GM12873 (cell line): Measurements from ENCODE around the gene WDR59.

ENCODE experiments used
- TF ChIP-seq, protein P1 (sequence below): IDR thresholded peaks from 2 replicates; pipeline ENCODE4 v1.5.1; 2012; ENCODE audit warnings: low read depth, mild to moderate bottlenecking, moderate library complexity, low read length, control low read depth; ENCODE audit not compliant: insufficient read depth; ENCODE audit errors: missing control alignments

WDR59 gene

GRCh38 chr16:74982256-74982655 lies 2.7 kb downstream of the WDR59 start:
- TF ChIP-seq, protein P1, sequence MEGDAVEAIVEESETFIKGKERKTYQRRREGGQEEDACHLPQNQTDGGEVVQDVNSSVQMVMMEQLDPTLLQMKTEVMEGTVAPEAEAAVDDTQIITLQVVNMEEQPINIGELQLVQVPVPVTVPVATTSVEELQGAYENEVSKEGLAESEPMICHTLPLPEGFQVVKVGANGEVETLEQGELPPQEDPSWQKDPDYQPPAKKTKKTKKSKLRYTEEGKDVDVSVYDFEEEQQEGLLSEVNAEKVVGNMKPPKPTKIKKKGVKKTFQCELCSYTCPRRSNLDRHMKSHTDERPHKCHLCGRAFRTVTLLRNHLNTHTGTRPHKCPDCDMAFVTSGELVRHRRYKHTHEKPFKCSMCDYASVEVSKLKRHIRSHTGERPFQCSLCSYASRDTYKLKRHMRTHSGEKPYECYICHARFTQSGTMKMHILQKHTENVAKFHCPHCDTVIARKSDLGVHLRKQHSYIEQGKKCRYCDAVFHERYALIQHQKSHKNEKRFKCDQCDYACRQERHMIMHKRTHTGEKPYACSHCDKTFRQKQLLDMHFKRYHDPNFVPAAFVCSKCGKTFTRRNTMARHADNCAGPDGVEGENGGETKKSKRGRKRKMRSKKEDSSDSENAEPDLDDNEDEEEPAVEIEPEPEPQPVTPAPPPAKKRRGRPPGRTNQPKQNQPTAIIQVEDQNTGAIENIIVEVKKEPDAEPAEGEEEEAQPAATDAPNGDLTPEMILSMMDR = no peak

DNA sequence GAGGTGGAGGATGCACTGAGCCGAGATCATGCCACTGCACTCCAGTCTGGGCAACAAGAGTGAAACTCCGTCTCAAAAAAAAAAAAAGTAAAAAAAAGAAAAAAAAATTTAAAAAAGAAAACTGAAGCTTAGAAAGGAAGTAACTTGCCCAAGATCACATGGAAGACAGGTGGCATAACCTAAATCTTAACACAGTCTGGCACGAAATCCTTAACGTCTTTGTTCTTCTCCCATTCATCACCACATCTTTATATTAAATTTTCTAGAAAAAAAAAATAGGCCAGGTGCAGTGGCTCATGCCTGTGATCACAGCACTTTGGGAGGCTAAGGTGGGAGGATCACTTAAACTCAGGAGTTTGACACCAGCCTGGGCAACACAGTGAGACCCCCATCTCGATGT lies 9.3 kb downstream of the WDR59 start:
- TF ChIP-seq, protein P1 = no peak

- TF ChIP-seq, protein P1 = no peak
Observed at GRCh38 chr16:74973304-74973703, 11.6 kb downstream of the WDR59 start.

- TF ChIP-seq, protein P1 = no peak
Observed at GRCh38 chr16:74954763-74955162, 30.2 kb downstream of the WDR59 start.

DNA sequence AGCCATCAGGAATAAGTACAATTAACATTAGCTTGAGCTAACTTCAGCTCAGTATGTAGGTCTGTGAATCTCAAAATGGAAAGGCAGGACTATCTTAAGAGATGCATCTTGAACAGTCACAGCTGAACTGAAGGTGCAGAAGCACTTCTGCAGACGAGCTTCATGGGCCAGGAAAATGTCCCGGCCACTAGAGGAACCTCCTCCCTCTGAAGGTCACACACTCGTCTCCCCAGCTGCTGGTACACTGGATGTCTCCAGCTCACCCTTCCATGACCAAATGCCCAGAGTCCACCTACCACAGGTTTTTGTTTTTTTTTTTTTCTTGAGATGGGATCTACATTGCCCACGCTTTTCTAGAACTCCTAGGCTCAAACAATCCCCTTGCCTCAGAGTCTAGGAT lies 33.2 kb downstream of the WDR59 start:
- TF ChIP-seq, protein P1 = no peak

DNA sequence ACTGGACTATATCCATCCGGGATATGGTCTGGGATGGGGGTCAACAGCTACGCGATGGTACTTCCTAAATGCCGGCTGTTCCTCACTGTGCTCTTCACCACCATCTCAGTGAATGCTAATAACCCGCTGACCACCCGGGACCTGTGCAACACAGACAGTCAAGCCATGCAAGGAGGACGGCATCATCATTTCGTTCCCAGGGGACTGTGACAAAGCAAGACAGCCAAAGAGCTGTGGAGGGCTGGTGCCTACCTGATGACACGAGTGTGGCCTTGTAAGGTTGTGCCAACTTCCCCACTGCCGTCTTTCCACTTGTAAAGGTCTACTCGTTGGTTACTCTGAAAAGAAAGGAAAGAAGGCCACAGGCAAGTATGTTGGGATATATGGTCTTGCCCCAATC lies 33.7 kb downstream of the WDR59 start:
- TF ChIP-seq, protein P1 = no peak

DNA sequence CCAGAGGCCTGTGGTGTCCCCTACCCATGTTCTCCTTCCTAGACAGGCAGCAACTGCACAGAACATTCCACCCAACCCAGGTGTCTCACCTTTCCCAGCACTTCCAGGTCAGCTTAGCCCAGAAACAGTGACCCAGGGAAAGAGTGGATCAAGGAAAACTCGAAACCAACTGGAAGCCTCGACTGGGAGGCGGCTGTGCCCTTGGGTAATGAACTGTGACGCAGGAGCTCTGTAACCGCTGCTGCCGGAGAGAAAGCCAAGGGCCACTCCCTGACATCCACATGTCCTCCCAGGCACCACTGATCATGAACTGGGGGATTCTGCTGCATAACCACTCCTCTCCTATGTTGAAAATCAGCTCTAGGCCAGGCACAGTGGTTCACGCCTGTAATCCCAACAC lies 34.4 kb downstream of the WDR59 start:
- TF ChIP-seq, protein P1 = no peak
